Neural cell (in vitro differentiated cells): ENCODE results near the gene STXBP4. TPM values are rescaled to one million over a fixed set of nuclear protein-coding genes. Genes with fewer than 3 reads are reported as not detected.

Source experiments
- H2AFZ ChIP-seq: fragments of 200-600, 300-800 bp; sonication (generic), shearing (Covaris generic); 2 replicates; pipeline ENCODE4 v1.6.0; 2014; ENCODE audit warnings: low read depth, mild to moderate bottlenecking, antibody characterized with exemption, low read length, moderate library complexity
- H3F3A ChIP-seq: fragments of 200-600 bp; shearing (Covaris generic); 2 replicates; pipeline ENCODE4 v1.6.1; 2016; ENCODE audit warnings: mild to moderate bottlenecking, moderate library complexity, mixed read lengths, antibody characterized with exemption, low read length; ENCODE audit not compliant: insufficient read depth, poor library complexity, severe bottlenecking
- H3K27ac ChIP-seq: fragments of 200-600, 300-800 bp; sonication (generic), shearing (Covaris generic); 2 replicates; pipeline ENCODE4 v1.5.1; 2014; ENCODE audit warnings: mild to moderate bottlenecking, low read length, moderate library complexity
- H3K27me3 ChIP-seq: fragments of 300-800, 200-600 bp; sonication (generic), shearing (Covaris generic); 2 replicates; pipeline ENCODE4 v1.6.0; 2014; ENCODE audit warnings: mild to moderate bottlenecking, low read depth, low read length, moderate library complexity; ENCODE audit not compliant: insufficient read depth
- H3K36me3 ChIP-seq: fragments of 300-800, 200-600 bp; sonication (generic), shearing (Covaris generic); 2 replicates; pipeline ENCODE4 v1.5.1; 2014; ENCODE audit warnings: mild to moderate bottlenecking, antibody characterized with exemption, low read length, moderate library complexity; ENCODE audit not compliant: insufficient read depth
- H3K4me2 ChIP-seq: fragments of 300-800, 200-600 bp; sonication (generic), shearing (Covaris generic); 2 replicates; pipeline ENCODE4 v1.6.0; 2014; ENCODE audit warnings: mild to moderate bottlenecking, low read length
- H3K4me3 ChIP-seq: fragments of 300-800, 200-600 bp; sonication (generic), shearing (Covaris generic); 2 replicates; pipeline ENCODE4 v1.5.1; 2014; ENCODE audit warnings: mild to moderate bottlenecking, low read length, moderate library complexity
- H3K79me2 ChIP-seq: fragments of 200-600 bp; shearing (Covaris generic); replicated peaks from 2 replicates; pipeline ENCODE4 v1.6.0; 2014; ENCODE audit warnings: mild to moderate bottlenecking, low read length, moderate library complexity; ENCODE audit not compliant: insufficient read depth
- H3K9ac ChIP-seq: fragments of 300-800, 200-600 bp; sonication (generic), shearing (Covaris generic); 2 replicates; pipeline ENCODE4 v1.6.1; 2016; ENCODE audit warnings: mild to moderate bottlenecking, low read length, mixed read lengths
- H3K9me2 ChIP-seq: fragments of 200-600 bp; shearing (Covaris generic); 2 replicates; pipeline ENCODE4 v1.6.1; 2016; ENCODE audit warnings: mild to moderate bottlenecking, low read length, mixed read lengths; ENCODE audit not compliant: insufficient read depth
- H3K9me3 ChIP-seq: fragments of 200-600, 300-800 bp; sonication (generic), shearing (Covaris generic); 2 replicates; pipeline ENCODE4 v1.6.1; 2016; ENCODE audit warnings: mild to moderate bottlenecking, mixed run types, low read length, moderate library complexity, mixed read lengths
- H4K20me1 ChIP-seq: fragments of 200-600 bp; shearing (Covaris generic); 2 replicates; pipeline ENCODE4 v1.6.1; 2016; ENCODE audit warnings: mild to moderate bottlenecking, mixed run types; ENCODE audit not compliant: insufficient read depth
- CTCF ChIP-seq: fragments of 450-650 bp; IDR thresholded peaks from 2 replicates; pipeline ENCODE4 v1.5.1; 2014; ENCODE audit warnings: antibody characterized with exemption, mild to moderate bottlenecking, moderate library complexity; ENCODE audit not compliant: poor library complexity, severe bottlenecking
- EP300 ChIP-seq: fragments of 450-650 bp; conservative IDR thresholded peaks from 2 replicates; pipeline ENCODE4 v1.6.1; 2014; ENCODE audit warnings: antibody characterized with exemption, mild to moderate bottlenecking, moderate library complexity; ENCODE audit not compliant: poor library complexity, severe bottlenecking
- EZH2 ChIP-seq: fragments of 200-600, 300-800 bp; shearing (Covaris generic), sonication (generic); IDR thresholded peaks from 2 replicates; pipeline ENCODE4 v1.6.1; 2014; ENCODE audit warnings: antibody characterized with exemption, low read length, borderline replicate concordance, mild to moderate bottlenecking; ENCODE audit not compliant: insufficient read depth, poor library complexity, severe bottlenecking
- MXI1 ChIP-seq: fragments of 450-650 bp; conservative IDR thresholded peaks from 2 replicates; pipeline ENCODE4 v1.6.1; 2014; ENCODE audit warnings: antibody characterized with exemption, mild to moderate bottlenecking; ENCODE audit not compliant: poor library complexity, severe bottlenecking
- POLR2AphosphoS5 ChIP-seq: IDR thresholded peaks from 2 replicates; pipeline ENCODE4 v1.6.1; 2012
- RAD21 ChIP-seq: fragments of 450-650 bp; conservative IDR thresholded peaks from 2 replicates; pipeline ENCODE4 v1.6.1; 2014; ENCODE audit warnings: antibody characterized with exemption, mild to moderate bottlenecking, moderate library complexity
- REST ChIP-seq: IDR thresholded peaks from 2 replicates; pipeline ENCODE4 v1.6.1; 2012; ENCODE audit warnings: borderline replicate concordance
- SMC3 ChIP-seq: fragments of 450-650 bp; conservative IDR thresholded peaks from 2 replicates; pipeline ENCODE4 v1.6.1; 2014; ENCODE audit warnings: antibody characterized with exemption, mild to moderate bottlenecking, moderate library complexity; ENCODE audit not compliant: poor library complexity
- TAF1 ChIP-seq: IDR thresholded peaks from 2 replicates; pipeline ENCODE4 v1.6.1; 2012; ENCODE audit warnings: low read depth
- polyA plus RNA-seq: library from polyadenylated mRNA; depleted of rRNA; stranded (reverse); fragments of >200 nt; gene quantifications from 2 replicates; pipeline ENCODE4 v1.2.3, GENCODE V29; 2014

Gene STXBP4
- polyA plus RNA-seq, 1 donor from 2014 or later, result 8.1 TPM

GRCh38 chr17:55175788-55176427 lies 207.3 kb downstream of the STXBP4 start:
- Histone ChIP-seq H3K9me2 (no peaks in the 10 kb centered on the region), H3K79me2 (no peaks in the 10 kb centered on the region), H2AFZ (no peak overlapping the region), H3K27ac (no peak overlapping the region), H4K20me1 (no peaks in the 10 kb centered on the region), H3K27me3 (no peaks in the 10 kb centered on the region), H3K9me3 (peaks cover 4% of the 10 kb centered on the region), H3F3A (no peaks in the 10 kb centered on the region), H3K4me3 (no peak overlapping the region), H3K36me3 (no peaks in the 10 kb centered on the region), H3K4me2 (no peak overlapping the region), H3K9ac (no peak overlapping the region)
- TF ChIP-seq RAD21 (no peak), TAF1 (no peak), POLR2AphosphoS5 (no peak), EZH2 (no peak), MXI1 (no peak), REST (no peak), CTCF (no peak), EP300 (no peak), SMC3 (no peak)

- H3F3A ChIP-seq, result no peaks in the 10 kb centered on the region
- H2AFZ ChIP-seq, result no peak overlapping the region
- H3K4me2 ChIP-seq, result no peak overlapping the region
- no peak overlapping the region for H3K9ac ChIP-seq
- no peaks in the 10 kb centered on the region for H3K27me3 ChIP-seq
- no peak for TF ChIP-seq EP300
- no peak for TF ChIP-seq EZH2
- TF ChIP-seq RAD21, result no peak
- TF ChIP-seq REST, result no peak
- no peak for TF ChIP-seq MXI1
- no peak for TF ChIP-seq TAF1
- TF ChIP-seq CTCF, result no peak
- TF ChIP-seq SMC3, result no peak
- TF ChIP-seq POLR2AphosphoS5, result no peak
- H3K9me2 ChIP-seq, result no peaks in the 10 kb centered on the region
- H3K79me2 ChIP-seq, result no peaks in the 10 kb centered on the region
- H3K4me3 ChIP-seq, result no peak overlapping the region
- peaks cover 4% of the 10 kb centered on the region for H3K9me3 ChIP-seq
- no peaks in the 10 kb centered on the region for H4K20me1 ChIP-seq
- no peak overlapping the region for H3K27ac ChIP-seq
- H3K36me3 ChIP-seq, result no peaks in the 10 kb centered on the region
Observed at GRCh38 chr17:55177159-55177854, 208.7 kb downstream of the STXBP4 start.
